ENCODE results near the gene SECTM1. TPM values are rescaled to one million over a fixed set of nuclear protein-coding genes. Genes with fewer than 3 reads are reported as not detected.

The SECTM1 gene
- total RNA-seq, 1 donor from 2014 or later: not detected

- Mint-ChIP-seq H3K4me1 (ENCODE audit: low read depth) (peaks cover 16% of the 10 kb centered on the region), H3K27ac (no peak overlapping the region), H3K9me3 (ENCODE audit: low read depth) (no peaks in the 10 kb centered on the region), H3K27me3 (peaks cover 9% of the 10 kb centered on the region), H3K4me3 (ENCODE audit: low read depth) (no peak overlapping the region), H3K36me3 (ENCODE audit: insufficient read depth) (no peaks in the 10 kb centered on the region)
- no peak for TF ChIP-seq CTCF (IDR thresholded peaks at IDR 0.05; ENCODE audit: unreplicated experiment)
- no peak for DNase-seq (ENCODE audit: low spot score, unreplicated experiment)
These were observed 19.9 kb upstream of the SECTM1 start for GRCh38 chr17:82353484-82353883.

GRCh38 chr17:82351713-82352488 lies 18.3 kb upstream of the SECTM1 start:
- H3K9me3 Mint-ChIP-seq (ENCODE audit: low read depth): no peaks in the 10 kb centered on the region
- peaks cover 18% of the 10 kb centered on the region for H3K4me1 Mint-ChIP-seq (ENCODE audit: low read depth)
- no peak overlapping the region for H3K27ac Mint-ChIP-seq
- no peak overlapping the region for H3K4me3 Mint-ChIP-seq (ENCODE audit: low read depth)
- peaks cover 6% of the 10 kb centered on the region for H3K27me3 Mint-ChIP-seq
- H3K36me3 Mint-ChIP-seq (ENCODE audit: insufficient read depth): no peaks in the 10 kb centered on the region
- peak; percentile 86 for DNase-seq (ENCODE audit: low spot score, unreplicated experiment)
- peak; percentile 99 for TF ChIP-seq CTCF (IDR thresholded peaks at IDR 0.05; ENCODE audit: unreplicated experiment)

GRCh38 chr17:82351254-82351712 lies 17.7 kb upstream of the SECTM1 start:
- no peak for DNase-seq (ENCODE audit: low spot score, unreplicated experiment)
- Mint-ChIP-seq H3K27me3 (peaks cover 6% of the 10 kb centered on the region), H3K36me3 (ENCODE audit: insufficient read depth) (no peaks in the 10 kb centered on the region), H3K4me3 (ENCODE audit: low read depth) (no peak overlapping the region), H3K4me1 (ENCODE audit: low read depth) (peaks cover 22% of the 10 kb centered on the region), H3K27ac (no peak overlapping the region), H3K9me3 (ENCODE audit: low read depth) (no peaks in the 10 kb centered on the region)
- no peak for TF ChIP-seq CTCF (IDR thresholded peaks at IDR 0.05; ENCODE audit: unreplicated experiment)

GRCh38 chr17:82350182-82351030 lies 16.8 kb upstream of the SECTM1 start:
- no peak for TF ChIP-seq CTCF (IDR thresholded peaks at IDR 0.05; ENCODE audit: unreplicated experiment)
- no peak overlapping the region for H3K27ac Mint-ChIP-seq

GRCh38 chr17:82349287-82349701 lies 15.7 kb upstream of the SECTM1 start:
- peaks cover 24% of the 10 kb centered on the region for H3K4me1 Mint-ChIP-seq (ENCODE audit: low read depth)
- TF ChIP-seq CTCF (IDR thresholded peaks at IDR 0.05; ENCODE audit: unreplicated experiment): no peak
- H3K36me3 Mint-ChIP-seq (ENCODE audit: insufficient read depth): no peaks in the 10 kb centered on the region
- H3K27me3 Mint-ChIP-seq: no peaks in the 10 kb centered on the region
- no peak overlapping the region for H3K4me3 Mint-ChIP-seq (ENCODE audit: low read depth)
- no peak overlapping the region for H3K27ac Mint-ChIP-seq
- no peak for DNase-seq (ENCODE audit: low spot score, unreplicated experiment)
- no peaks in the 10 kb centered on the region for H3K9me3 Mint-ChIP-seq (ENCODE audit: low read depth)

More at GRCh38 chr17:82350182-82351030, 16.8 kb upstream of the SECTM1 start:
- H3K27me3 Mint-ChIP-seq: peaks cover 4% of the 10 kb centered on the region
- H3K36me3 Mint-ChIP-seq (ENCODE audit: insufficient read depth): no peaks in the 10 kb centered on the region
- no peak overlapping the region for H3K4me3 Mint-ChIP-seq (ENCODE audit: low read depth)
- no peaks in the 10 kb centered on the region for H3K9me3 Mint-ChIP-seq (ENCODE audit: low read depth)
- H3K4me1 Mint-ChIP-seq (ENCODE audit: low read depth): peaks cover 21% of the 10 kb centered on the region
- DNase-seq (ENCODE audit: low spot score, unreplicated experiment): no peak
